Natural killer cell (primary cell): Measurements from ENCODE around the gene SORCS2. TPM values are rescaled to one million over a fixed set of nuclear protein-coding genes. Genes with fewer than 3 reads are reported as not detected.
A peak's percentile ranks its signal among the peaks of the same experiment; 100 is the strongest.

Experiments used
- ATAC-seq, 3 donors: fragments of 150-1000 bp in 2 of 3; fragments of 200-7000 bp in 1 of 3; cut with Tn5 transposase; 1 replicate in 1 of 3; 2 replicates in 2 of 3; pipeline ENCODE4 v1.10.0; 2021; ENCODE audit warnings: mild to moderate bottlenecking in 2 of 3, moderate library complexity in 2 of 3
- DNase-seq, 2 donors: peaks; one replicate each; pipeline versions ENCODE4 v3.0.0 to v3.0.0-alpha.2; 2013 to 2021; ENCODE audit warnings: mixed read lengths in 1 of 2
- H3K27ac ChIP-seq: one replicate; pipeline ENCODE4 v1.5.1; 2013; ENCODE audit warnings: mild to moderate bottlenecking, low read length
- H3K27me3 ChIP-seq: one replicate; pipeline ENCODE4 v1.6.1; 2013; ENCODE audit warnings: low read length; ENCODE audit not compliant: control insufficient read depth, insufficient read depth
- H3K36me3 ChIP-seq: one replicate; pipeline ENCODE4 v1.6.1; 2013; ENCODE audit warnings: low read length; ENCODE audit not compliant: control insufficient read depth, insufficient read depth
- H3K4me1 ChIP-seq: one replicate; pipeline ENCODE4 v1.6.1; 2013; ENCODE audit warnings: low read length; ENCODE audit not compliant: control insufficient read depth, insufficient read depth
- H3K4me3 ChIP-seq: one replicate; pipeline ENCODE4 v1.5.1; 2013; ENCODE audit warnings: low read length
- H3K9me3 ChIP-seq: one replicate; pipeline ENCODE4 v1.6.1; 2013; ENCODE audit warnings: low read length; ENCODE audit not compliant: control insufficient read depth, insufficient read depth
- H3K27ac Mint-ChIP-seq, 2 donors: one replicate each; pipeline ENCODE4 v1.8.0; 2022; ENCODE audit warnings: mild to moderate bottlenecking in 2 of 2, mixed read lengths in 2 of 2, moderate library complexity in 1 of 2
- H3K27me3 Mint-ChIP-seq, 2 donors: one replicate each; pipeline ENCODE4 v1.8.0; 2022; ENCODE audit warnings: low read depth in 2 of 2, mixed read lengths in 2 of 2
- H3K36me3 Mint-ChIP-seq: one replicate; pipeline ENCODE4 v1.8.0; 2022; ENCODE audit warnings: mixed read lengths
- H3K4me1 Mint-ChIP-seq, 2 donors: one replicate each; pipeline ENCODE4 v1.8.0; 2022; ENCODE audit warnings: mixed read lengths in 2 of 2
- H3K4me3 Mint-ChIP-seq: one replicate; pipeline ENCODE4 v1.8.0; 2022; ENCODE audit warnings: mild to moderate bottlenecking, moderate library complexity, mixed read lengths
- H3K9me3 Mint-ChIP-seq, 2 donors: one replicate each; pipeline ENCODE4 v1.8.0; 2022; ENCODE audit warnings: mixed read lengths in 2 of 2
- WGBS: methylation state at CpG from one replicate; pipeline ENCODE4 v1.1.7; 2013; ENCODE audit warnings: missing lambda C conversion rate; ENCODE audit not compliant: insufficient coverage; 5-methylcytosine and 5-hydroxymethylcytosine counted together
- intact Hi-C: fragments of 100-400 bp; cut with micrococcal nuclease; formaldehyde crosslinking; loops from one replicate; pipeline ENCODE4 v1.14.2; 2022
- total RNA-seq, 4 donors: library from RNA; stranded (reverse); fragments of 120-200 nt in 1 of 4; gene quantifications; one replicate each; pipeline versions ENCODE4 v1.2.3 to v1.2.4, GENCODE V29; 2013 to 2022
- TF ChIP-seq, protein P1 (sequence below): fragments of 200-600 bp; IDR thresholded peaks from one replicate; pipeline ENCODE4 v1.8.0; 2022; ENCODE audit warnings: antibody characterized with exemption

SORCS2 gene
- total RNA-seq, 3 donors from 2014 or later (not counting 1 experiment from before 2014, with no cell fraction given), result 1.2 to 2.5 (median 1.4) TPM

- H3K4me1 ChIP-seq, result peaks cover 9% of the 10 kb centered on the region
- no peaks in the 10 kb centered on the region for H3K9me3 ChIP-seq
- H3K27me3 ChIP-seq, result peaks cover 8% of the 10 kb centered on the region
- ATAC-seq (no peak), DNase-seq (no peak)
- no peak overlapping the region for H3K27ac ChIP-seq
- TF ChIP-seq, protein P1, sequence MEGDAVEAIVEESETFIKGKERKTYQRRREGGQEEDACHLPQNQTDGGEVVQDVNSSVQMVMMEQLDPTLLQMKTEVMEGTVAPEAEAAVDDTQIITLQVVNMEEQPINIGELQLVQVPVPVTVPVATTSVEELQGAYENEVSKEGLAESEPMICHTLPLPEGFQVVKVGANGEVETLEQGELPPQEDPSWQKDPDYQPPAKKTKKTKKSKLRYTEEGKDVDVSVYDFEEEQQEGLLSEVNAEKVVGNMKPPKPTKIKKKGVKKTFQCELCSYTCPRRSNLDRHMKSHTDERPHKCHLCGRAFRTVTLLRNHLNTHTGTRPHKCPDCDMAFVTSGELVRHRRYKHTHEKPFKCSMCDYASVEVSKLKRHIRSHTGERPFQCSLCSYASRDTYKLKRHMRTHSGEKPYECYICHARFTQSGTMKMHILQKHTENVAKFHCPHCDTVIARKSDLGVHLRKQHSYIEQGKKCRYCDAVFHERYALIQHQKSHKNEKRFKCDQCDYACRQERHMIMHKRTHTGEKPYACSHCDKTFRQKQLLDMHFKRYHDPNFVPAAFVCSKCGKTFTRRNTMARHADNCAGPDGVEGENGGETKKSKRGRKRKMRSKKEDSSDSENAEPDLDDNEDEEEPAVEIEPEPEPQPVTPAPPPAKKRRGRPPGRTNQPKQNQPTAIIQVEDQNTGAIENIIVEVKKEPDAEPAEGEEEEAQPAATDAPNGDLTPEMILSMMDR, result no peak
- no peak overlapping the region for H3K27ac Mint-ChIP-seq
- intact Hi-C loops, result no loop called here
- 81% methylated on average over 3 of the region's 3 CpGs for WGBS
- peaks cover 11 to 12% of the 10 kb centered on the region in 2 donors for H3K27me3 Mint-ChIP-seq
- H3K4me3 ChIP-seq, result no peak overlapping the region
- H3K4me1 Mint-ChIP-seq, result peaks cover 13 to 15% of the 10 kb centered on the region in 2 donors
- H3K36me3 ChIP-seq, result no peaks in the 10 kb centered on the region
- peaks cover 8% of the 10 kb centered on the region for H3K36me3 Mint-ChIP-seq
- H3K4me3 Mint-ChIP-seq, result no peak overlapping the region
- H3K9me3 Mint-ChIP-seq, result peaks cover 4 to 6% of the 10 kb centered on the region in 2 donors
Observed at GRCh38 chr4:7182616-7183015, 9.7 kb upstream of the SORCS2 start.

DNA sequence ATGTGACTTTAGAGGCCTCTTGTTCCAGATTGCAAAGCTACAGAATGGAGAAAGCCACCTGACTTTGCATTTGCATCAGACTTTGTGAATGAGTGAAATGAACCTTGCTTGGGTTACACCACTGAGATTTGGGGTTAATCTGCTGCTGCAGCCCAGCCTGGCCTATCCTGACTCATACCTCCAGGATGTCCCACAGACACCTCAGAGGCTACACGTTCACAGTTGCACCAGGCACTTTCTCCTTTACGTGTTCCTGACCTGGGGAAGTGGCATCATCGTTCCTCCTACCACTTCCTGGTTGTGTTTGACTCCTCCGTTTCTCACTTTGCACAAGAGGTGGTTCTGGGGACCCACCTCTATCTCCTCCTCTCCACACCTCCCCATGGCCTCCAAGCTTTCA lies 9.2 kb upstream of the SORCS2 start:
- peaks cover 9% of the 10 kb centered on the region for H3K4me1 ChIP-seq
- H3K36me3 ChIP-seq, result no peaks in the 10 kb centered on the region
- Mint-ChIP-seq H3K36me3 (peaks cover 8% of the 10 kb centered on the region), H3K27ac (peak overlapping the region; percentile 16 to 46), H3K27me3 (peaks cover 11 to 12% of the 10 kb centered on the region in 2 donors), H3K4me1 (peaks cover 13 to 15% of the 10 kb centered on the region in 2 donors), H3K9me3 (peaks cover 4 to 6% of the 10 kb centered on the region in 2 donors), H3K4me3 (no peak overlapping the region)
- ATAC-seq (peak; percentile 37 to 59 (median 52)), DNase-seq (no peak)
- H3K9me3 ChIP-seq, result no peaks in the 10 kb centered on the region
- H3K27ac ChIP-seq, result no peak overlapping the region
- intact Hi-C loops, result no loop called here
- TF ChIP-seq, protein P1, result no peak
- no peak overlapping the region for H3K4me3 ChIP-seq
- 20% methylated on average over 4 of the region's 4 CpGs for WGBS
- H3K27me3 ChIP-seq, result peaks cover 8% of the 10 kb centered on the region

- Histone ChIP-seq H3K36me3 (no peaks in the 10 kb centered on the region), H3K27ac (no peak overlapping the region), H3K9me3 (no peaks in the 10 kb centered on the region), H3K4me1 (peaks cover 9% of the 10 kb centered on the region), H3K4me3 (no peak overlapping the region), H3K27me3 (peaks cover 8% of the 10 kb centered on the region)
- no peak overlapping the region for H3K4me3 Mint-ChIP-seq
- intact Hi-C loops, result no loop called here
- ATAC-seq, result no peak
- WGBS, result 93% methylated on average over 7 of the region's 7 CpGs
- peak overlapping the region; percentile 16 to 46 for H3K27ac Mint-ChIP-seq
- H3K9me3 Mint-ChIP-seq, result peaks cover 4 to 6% of the 10 kb centered on the region in 2 donors
- H3K27me3 Mint-ChIP-seq, result peaks cover 11 to 15% of the 10 kb centered on the region in 2 donors
- TF ChIP-seq, protein P1, result no peak
- peaks cover 8% of the 10 kb centered on the region for H3K36me3 Mint-ChIP-seq
- DNase-seq, result no peak
- H3K4me1 Mint-ChIP-seq, result peaks cover 13 to 15% of the 10 kb centered on the region in 2 donors
Observed at GRCh38 chr4:7183780-7184460, 8.4 kb upstream of the SORCS2 start.
